ENCODE measurements around the gene ATXN1. TPM values are rescaled to one million over a fixed set of nuclear protein-coding genes. Genes with fewer than 3 reads are reported as not detected.

The ATXN1 gene
- total and polyA plus RNA-seq, 2 of the 13 experiments (the other 11 are each of a cell fraction or from before 2014, with no cell fraction given) = 20.7 to 39.5 TPM

DNA sequence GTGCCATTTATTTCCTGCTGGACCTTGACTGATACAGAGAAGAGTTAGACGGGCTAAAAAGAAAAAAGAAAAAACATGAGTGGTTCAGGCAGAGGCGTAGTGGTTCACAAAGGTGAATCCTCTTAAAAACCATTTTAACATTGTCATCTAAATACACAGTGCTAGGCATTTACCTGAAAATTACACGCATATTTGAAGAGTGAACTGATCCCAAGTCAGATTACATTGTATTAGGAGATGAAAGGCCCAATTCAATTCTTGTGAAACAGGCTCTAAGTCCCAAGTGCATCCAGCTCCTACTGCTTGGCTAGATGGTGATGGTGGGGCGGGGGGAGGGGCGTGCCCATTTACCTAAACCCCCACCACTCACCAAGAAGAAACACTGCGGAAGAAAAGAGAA, 46.7 kb upstream of the ATXN1 start (continued):
- no peak for TF ChIP-seq ZNF383 (CRISPR knock-in tag; IDR thresholded peaks at IDR 0.05; ENCODE audit: borderline replicate concordance)
- 0 out of 2 replicates have a peak, but pooled peaks have one; percentile 24 for TF ChIP-seq ONECUT2 (CRISPR knock-in tag; IDR thresholded peaks at IDR 0.05)
- TF ChIP-seq EEA1 (CRISPR knock-in tag; IDR thresholded peaks at IDR 0.05; ENCODE audit: borderline replicate concordance) = no peak
- no peak for TF ChIP-seq ERF (CRISPR knock-in tag; IDR thresholded peaks at IDR 0.05)
- TF ChIP-seq, protein P1, sequence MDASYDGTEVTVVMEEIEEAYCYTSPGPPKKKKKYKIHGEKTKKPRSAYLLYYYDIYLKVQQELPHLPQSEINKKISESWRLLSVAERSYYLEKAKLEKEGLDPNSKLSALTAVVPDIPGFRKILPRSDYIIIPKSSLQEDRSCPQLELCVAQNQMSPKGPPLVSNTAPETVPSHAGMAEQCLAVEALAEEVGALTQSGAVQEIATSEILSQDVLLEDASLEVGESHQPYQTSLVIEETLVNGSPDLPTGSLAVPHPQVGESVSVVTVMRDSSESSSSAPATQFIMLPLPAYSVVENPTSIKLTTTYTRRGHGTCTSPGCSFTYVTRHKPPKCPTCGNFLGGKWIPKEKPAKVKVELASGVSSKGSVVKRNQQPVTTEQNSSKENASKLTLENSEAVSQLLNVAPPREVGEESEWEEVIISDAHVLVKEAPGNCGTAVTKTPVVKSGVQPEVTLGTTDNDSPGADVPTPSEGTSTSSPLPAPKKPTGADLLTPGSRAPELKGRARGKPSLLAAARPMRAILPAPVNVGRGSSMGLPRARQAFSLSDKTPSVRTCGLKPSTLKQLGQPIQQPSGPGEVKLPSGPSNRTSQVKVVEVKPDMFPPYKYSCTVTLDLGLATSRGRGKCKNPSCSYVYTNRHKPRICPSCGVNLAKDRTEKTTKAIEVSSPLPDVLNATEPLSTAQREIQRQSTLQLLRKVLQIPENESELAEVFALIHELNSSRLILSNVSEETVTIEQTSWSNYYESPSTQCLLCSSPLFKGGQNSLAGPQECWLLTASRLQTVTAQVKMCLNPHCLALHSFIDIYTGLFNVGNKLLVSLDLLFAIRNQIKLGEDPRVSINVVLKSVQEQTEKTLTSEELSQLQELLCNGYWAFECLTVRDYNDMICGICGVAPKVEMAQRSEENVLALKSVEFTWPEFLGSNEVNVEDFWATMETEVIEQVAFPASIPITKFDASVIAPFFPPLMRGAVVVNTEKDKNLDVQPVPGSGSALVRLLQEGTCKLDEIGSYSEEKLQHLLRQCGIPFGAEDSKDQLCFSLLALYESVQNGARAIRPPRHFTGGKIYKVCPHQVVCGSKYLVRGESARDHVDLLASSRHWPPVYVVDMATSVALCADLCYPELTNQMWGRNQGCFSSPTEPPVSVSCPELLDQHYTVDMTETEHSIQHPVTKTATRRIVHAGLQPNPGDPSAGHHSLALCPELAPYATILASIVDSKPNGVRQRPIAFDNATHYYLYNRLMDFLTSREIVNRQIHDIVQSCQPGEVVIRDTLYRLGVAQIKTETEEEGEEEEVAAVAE (CRISPR knock-in tag; IDR thresholded peaks at IDR 0.05; ENCODE audit: borderline replicate concordance) = no peak
- TF ChIP-seq ZNF44 (CRISPR knock-in tag; IDR thresholded peaks at IDR 0.05) = no peak
- TF ChIP-seq, protein P2, sequence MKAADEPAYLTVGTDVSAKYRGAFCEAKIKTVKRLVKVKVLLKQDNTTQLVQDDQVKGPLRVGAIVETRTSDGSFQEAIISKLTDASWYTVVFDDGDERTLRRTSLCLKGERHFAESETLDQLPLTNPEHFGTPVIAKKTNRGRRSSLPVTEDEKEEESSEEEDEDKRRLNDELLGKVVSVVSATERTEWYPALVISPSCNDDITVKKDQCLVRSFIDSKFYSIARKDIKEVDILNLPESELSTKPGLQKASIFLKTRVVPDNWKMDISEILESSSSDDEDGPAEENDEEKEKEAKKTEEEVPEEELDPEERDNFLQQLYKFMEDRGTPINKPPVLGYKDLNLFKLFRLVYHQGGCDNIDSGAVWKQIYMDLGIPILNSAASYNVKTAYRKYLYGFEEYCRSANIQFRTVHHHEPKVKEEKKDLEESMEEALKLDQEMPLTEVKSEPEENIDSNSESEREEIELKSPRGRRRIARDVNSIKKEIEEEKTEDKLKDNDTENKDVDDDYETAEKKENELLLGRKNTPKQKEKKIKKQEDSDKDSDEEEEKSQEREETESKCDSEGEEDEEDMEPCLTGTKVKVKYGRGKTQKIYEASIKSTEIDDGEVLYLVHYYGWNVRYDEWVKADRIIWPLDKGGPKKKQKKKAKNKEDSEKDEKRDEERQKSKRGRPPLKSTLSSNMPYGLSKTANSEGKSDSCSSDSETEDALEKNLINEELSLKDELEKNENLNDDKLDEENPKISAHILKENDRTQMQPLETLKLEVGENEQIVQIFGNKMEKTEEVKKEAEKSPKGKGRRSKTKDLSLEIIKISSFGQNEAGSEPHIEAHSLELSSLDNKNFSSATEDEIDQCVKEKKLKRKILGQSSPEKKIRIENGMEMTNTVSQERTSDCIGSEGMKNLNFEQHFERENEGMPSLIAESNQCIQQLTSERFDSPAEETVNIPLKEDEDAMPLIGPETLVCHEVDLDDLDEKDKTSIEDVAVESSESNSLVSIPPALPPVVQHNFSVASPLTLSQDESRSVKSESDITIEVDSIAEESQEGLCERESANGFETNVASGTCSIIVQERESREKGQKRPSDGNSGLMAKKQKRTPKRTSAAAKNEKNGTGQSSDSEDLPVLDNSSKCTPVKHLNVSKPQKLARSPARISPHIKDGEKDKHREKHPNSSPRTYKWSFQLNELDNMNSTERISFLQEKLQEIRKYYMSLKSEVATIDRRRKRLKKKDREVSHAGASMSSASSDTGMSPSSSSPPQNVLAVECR (CRISPR knock-in tag; IDR thresholded peaks at IDR 0.05; ENCODE audit: borderline replicate concordance) = no peak
- TF ChIP-seq ZNF12 (CRISPR knock-in tag; IDR thresholded peaks at IDR 0.05) = 0 out of 2 replicates have a peak, but pooled peaks have one; percentile 26
- TF ChIP-seq BRD4 (CRISPR knock-in tag; IDR thresholded peaks at IDR 0.05) = no peak
- TF ChIP-seq BCL6 (CRISPR knock-in tag; IDR thresholded peaks at IDR 0.05) = peak; percentile 73
- no peak for TF ChIP-seq JDP2 (CRISPR knock-in tag; IDR thresholded peaks at IDR 0.05; ENCODE audit: borderline replicate concordance)
- 0 out of 2 replicates have a peak, but pooled peaks have one; percentile 24 for TF ChIP-seq ZNF264 (CRISPR knock-in tag; IDR thresholded peaks at IDR 0.05)
- no peak for TF ChIP-seq DMAP1 (CRISPR knock-in tag; IDR thresholded peaks at IDR 0.05)
- TF ChIP-seq, protein P3, sequence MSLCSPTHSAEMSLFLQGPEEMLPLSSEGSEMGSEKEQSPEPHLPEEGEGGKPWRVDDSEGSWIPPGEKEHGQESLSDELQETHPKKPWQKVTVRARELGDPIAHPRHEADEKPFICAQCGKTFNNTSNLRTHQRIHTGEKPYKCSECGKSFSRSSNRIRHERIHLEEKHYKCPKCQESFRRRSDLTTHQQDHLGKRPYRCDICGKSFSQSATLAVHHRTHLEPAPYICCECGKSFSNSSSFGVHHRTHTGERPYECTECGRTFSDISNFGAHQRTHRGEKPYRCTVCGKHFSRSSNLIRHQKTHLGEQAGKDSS (CRISPR knock-in tag; IDR thresholded peaks at IDR 0.05; ENCODE audit: borderline replicate concordance, low read depth) = no peak
- TF ChIP-seq RBAK (CRISPR knock-in tag; IDR thresholded peaks at IDR 0.05) = no peak
- peak in 1 of 2 experiments; percentile 86; a peak in 1 of 4 replicates for TF ChIP-seq EP300 (IDR thresholded peaks at IDR 0.05; ENCODE audit: low read depth in 2 of 2, low read length in 2 of 2)
- TF ChIP-seq EP300 (CRISPR knock-in tag; IDR thresholded peaks at IDR 0.05; ENCODE audit: borderline replicate concordance) = peak; percentile 89
- TF ChIP-seq ZNF235 (CRISPR knock-in tag; IDR thresholded peaks at IDR 0.05; ENCODE audit: borderline replicate concordance) = no peak
- no peak for TF ChIP-seq REPIN1 (CRISPR knock-in tag; IDR thresholded peaks at IDR 0.05; ENCODE audit: borderline replicate concordance, low read depth)
- TF ChIP-seq ZNF703 (CRISPR knock-in tag; IDR thresholded peaks at IDR 0.05; ENCODE audit: borderline replicate concordance) = no peak
- TF ChIP-seq ZNF33B (CRISPR knock-in tag; IDR thresholded peaks at IDR 0.05) = no peak
- TF ChIP-seq SKI (IDR thresholded peaks at IDR 0.05; ENCODE audit: partially characterized antibody) = peak; percentile 28
- TF ChIP-seq FOXC1 (CRISPR knock-in tag; IDR thresholded peaks at IDR 0.05; ENCODE audit: borderline replicate concordance) = no peak
